ENCODE results near the gene ADPRS.

- TF ChIP-seq EZH2 (IDR thresholded peaks at IDR 0.05; ENCODE audit: insufficient read depth, poor library complexity, severe bottlenecking) (no peak), EZH2phosphoT487 (IDR thresholded peaks at IDR 0.05; ENCODE audit: insufficient read depth, low read depth) (no peak)
These were observed 18.3 kb upstream of the ADPRS start for GRCh38 chr1:36070349-36070748.

Data from GM23248 (cell line).